HG03520 (cell line): ENCODE measurements around the gene DDX53.

Experiments used
- ATAC-seq: cut with Tn5 transposase; IDR thresholded peaks from one replicate; pipeline ENCODE4 v1.9.1; 2021; ENCODE audit warnings: mild to moderate bottlenecking, moderate library complexity; ENCODE audit not compliant: unreplicated experiment

Gene DDX53

GRCh38 chrX:23048806-23049573, 49.2 kb downstream of the DDX53 start:
- no peak for ATAC-seq

DNA sequence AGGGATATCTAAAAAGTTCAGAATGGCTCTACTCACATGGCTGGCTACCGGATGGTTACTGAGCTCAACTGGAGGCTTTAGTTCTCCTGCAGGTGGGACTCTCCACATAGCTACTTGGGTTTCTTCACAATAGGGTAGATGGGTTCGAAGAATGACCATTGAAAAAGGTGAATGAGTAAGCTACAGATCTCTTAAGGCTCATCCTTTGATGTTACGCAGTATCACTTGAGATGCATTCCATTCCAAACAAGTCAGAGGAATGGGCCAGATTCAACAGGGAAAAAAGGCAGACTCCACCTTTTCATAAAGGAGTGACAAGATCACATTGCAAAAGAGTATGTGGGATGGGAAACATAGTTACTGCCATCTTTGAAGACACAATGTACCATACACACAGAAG, 52.6 kb downstream of the DDX53 start:
- no peak for ATAC-seq
